GM21737 (cell line): ENCODE results near the gene CFAP299.
A peak's percentile ranks its signal among the peaks of the same experiment; 100 is the strongest.

Source experiments
- ATAC-seq: cut with Tn5 transposase; IDR thresholded peaks from one replicate; pipeline ENCODE4 v1.9.1; 2021; ENCODE audit warnings: mild to moderate bottlenecking, moderate library complexity; ENCODE audit not compliant: unreplicated experiment

CFAP299 gene

DNA sequence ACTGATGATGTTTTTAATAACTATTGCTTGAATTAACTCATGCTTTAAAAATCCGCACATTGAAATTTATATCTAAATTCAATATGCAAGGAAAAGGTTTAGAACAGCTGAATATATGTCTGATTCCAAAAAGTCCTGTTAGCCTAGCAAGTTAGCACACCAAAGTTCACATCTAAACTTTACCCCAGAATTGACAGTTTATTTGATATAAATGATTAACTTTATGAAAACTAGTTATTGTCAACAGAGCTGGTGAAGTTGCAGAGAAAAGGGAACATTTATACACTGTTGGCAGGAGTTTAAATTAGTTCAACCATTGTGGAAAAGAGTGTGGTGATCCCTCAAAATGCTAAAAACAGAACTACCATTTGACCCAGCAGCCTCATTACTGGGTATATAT lies 574.4 kb downstream of the CFAP299 start:
- no peak for ATAC-seq

DNA sequence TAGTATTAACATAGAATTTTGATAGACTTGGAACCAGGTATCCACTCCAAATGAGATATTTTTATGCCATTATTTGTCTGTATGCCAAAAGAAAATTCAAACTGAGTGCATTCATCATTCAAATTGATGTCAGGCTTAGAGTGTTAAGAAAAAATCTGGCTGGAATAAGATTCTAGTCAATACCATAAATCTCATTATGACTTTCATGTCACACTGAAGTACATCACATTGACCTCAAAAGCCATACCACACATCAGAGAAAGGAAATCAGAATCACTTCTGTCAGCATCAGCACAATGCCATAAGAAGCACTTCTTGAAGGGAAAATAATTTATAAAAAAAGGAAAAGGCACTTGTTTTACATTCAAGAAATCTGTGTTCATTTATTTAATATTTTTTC lies 575.9 kb downstream of the CFAP299 start:
- ATAC-seq: no peak

DNA sequence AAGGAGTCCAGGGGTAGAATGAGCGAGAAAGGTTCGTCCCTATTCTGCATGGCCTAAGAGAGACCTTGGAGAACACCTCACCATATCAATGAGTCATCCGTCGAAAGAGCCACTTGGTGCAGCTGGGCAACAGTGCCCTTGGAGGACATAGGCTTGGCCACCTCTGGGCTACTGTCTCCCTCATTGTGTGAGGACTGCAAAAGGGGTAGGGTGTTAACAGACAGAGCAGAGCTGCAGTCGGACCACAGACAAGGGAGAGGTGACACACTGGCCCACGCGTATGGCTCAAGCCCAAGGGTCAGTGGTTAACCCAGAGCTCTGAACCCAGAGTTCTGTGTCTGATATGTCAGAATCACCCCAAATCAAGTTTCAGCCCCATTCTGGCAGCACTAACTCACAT lies 576.8 kb downstream of the CFAP299 start:
- no peak for ATAC-seq

DNA sequence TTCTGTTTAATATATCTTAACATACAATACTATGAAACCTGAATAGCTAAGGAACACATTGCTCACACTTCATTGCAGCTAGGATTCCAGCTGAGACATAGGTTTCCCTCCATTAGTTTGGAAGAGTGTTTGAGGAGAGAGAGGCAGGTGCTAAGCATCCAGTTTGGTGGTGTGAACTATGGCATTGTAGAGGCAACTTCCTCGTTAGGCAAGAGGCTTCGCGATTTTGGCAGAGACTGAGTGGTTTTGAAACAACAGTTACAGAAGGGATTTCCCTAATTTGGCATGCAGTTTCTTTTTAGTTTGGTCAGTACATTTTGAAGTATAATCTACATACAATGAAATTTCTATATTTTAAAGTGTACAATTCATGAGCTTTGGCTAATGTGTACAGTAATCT lies 577.9 kb downstream of the CFAP299 start:
- peak; percentile 81 for ATAC-seq

DNA sequence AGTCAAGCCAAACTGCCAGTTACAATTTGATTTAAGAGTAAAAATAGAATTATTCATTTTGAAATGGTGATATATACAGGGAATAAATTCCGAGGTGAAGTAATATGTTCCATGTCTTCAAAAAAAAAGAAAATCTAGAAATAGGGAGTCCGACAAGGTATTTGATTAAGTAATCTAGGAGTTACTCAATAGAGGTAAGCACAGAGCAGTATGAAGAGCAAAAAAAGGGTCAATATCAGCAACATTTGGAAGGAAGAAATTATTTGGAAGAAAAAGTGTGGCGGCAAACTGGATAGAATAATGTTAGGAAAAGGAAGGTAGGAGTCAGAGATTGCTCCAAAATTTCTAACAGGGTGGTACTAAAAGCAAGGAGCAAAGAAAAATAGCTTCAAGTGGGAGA lies 581.2 kb downstream of the CFAP299 start:
- ATAC-seq: no peak

DNA sequence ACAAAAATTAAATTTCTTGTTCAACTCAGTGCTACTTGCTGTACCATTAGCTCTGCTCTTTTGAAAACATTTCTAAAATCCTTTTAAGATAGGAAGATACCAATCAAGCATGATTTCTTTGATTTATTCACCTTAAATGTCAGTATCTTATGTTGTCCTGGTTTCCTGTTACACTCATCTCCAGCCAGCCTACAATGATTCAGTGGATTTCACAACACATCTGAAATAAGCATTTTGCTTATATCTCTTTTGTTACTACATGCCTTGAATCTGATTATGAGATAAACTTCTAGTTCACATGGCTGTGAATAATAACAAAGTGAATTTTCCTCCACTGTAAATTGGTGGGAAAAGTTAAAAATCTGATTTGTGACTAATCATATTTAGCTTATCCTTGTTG lies 582.5 kb downstream of the CFAP299 start:
- no peak for ATAC-seq

DNA sequence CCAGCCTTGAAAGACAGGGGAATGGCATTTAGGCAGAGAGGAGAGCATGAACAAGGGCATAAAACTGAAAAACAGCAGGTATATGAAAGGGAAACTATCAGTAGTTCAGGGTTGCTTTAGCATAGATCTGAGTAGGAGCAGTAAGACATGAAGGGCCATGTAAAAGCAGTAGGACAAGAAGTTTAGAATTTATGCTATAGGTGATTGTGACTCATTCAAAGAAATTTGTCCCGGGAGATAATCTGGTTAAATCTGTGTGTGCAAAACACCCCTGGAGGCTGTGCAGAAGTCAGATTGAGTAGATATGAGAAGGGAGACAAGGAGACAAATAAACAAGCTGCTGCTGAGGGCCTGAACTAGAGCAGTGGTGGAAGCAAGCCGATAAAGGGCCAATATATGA lies 585.9 kb downstream of the CFAP299 start:
- ATAC-seq: no peak

DNA sequence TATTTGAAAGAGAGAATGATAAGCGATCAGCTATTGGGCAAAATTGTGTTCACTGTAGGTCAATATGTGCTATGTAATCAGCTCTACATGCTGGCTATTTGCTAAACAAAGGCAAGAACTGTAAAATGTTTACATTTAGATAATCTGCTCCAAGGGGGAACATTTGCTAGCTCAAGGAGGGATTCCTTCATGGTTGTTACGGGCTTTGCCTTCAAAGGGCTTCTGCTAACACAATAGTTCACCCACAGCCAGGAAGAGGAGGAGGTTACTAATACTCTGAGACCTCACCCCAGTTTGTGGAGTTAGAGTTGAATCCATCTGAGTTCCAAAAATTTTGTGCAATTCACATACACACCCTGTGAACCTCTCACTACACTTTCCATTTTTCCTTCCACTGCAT lies 587.4 kb downstream of the CFAP299 start:
- no peak for ATAC-seq

DNA sequence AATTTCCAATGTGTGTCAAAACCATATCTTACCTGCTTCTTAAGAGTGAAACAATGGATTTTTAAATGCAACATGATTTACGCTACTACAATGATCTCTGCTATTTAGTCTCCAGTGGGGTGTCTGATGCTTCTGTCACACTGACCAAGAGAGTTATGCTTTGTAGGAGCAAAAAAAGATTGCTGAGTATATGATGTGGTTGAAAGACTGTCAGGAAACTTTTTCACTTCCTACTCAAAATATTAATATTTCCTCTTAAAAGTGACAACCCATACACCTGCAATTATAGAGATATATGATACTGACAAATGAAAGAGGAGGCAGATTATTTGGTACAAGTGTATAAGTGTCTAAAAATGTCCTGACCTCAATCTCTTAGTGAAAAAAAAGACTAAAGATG lies 589.8 kb downstream of the CFAP299 start:
- ATAC-seq: no peak

DNA sequence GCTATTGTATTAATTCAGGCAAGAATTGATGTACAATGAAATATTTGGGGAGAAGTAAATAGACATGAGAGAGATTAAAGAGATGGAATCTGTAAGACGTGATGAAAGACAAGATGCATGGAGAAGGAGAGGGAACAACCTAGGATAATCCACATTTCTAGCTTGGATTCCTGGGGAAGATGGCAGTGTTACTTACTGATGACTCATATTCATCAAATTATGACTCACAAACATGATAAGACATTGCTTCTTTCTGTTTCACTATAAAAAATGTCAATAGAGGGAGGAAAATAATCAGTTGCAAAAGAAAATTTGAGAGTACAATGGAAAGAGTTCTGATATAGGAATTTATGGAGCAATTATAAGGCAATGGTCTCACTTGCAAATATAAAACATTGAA lies 590.9 kb downstream of the CFAP299 start:
- no peak for ATAC-seq

DNA sequence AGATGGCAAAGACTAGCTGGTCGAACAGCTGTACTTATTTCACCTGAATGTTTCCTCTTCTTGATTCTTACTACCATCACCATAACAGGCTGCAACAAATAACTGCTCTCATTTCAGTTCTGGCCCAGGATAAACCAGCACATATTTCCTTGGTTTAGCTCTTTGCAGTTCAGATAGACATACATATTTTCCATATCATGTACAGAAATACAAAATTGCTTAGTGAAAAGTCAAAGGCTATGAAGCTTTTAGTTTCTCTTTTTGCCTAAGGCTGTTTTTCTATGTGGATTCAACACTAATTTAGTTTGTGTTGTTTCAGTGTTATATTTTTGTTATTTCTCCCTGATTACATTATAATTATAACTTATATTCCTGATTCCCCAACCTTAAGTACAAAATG lies 591.4 kb downstream of the CFAP299 start:
- no peak for ATAC-seq

DNA sequence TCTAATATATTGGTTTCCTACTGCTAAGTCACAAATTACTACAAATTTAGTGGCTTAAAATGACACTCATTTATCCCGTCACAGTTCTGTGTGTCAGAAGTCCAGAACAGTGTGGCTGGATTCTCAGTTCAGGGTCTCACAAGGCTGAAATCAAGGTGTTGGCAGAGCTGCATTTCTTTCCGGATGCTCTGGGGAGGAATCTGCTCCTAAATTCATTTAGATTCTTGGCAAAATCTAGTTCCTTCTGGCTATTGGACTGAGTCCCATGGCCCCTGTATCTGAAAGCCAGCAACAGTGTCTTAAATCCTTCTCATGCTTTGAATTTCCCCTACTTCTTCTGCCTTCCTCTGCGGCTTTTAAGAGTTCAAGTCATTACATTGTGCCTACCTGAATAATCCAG lies 591.9 kb downstream of the CFAP299 start:
- no peak for ATAC-seq

DNA sequence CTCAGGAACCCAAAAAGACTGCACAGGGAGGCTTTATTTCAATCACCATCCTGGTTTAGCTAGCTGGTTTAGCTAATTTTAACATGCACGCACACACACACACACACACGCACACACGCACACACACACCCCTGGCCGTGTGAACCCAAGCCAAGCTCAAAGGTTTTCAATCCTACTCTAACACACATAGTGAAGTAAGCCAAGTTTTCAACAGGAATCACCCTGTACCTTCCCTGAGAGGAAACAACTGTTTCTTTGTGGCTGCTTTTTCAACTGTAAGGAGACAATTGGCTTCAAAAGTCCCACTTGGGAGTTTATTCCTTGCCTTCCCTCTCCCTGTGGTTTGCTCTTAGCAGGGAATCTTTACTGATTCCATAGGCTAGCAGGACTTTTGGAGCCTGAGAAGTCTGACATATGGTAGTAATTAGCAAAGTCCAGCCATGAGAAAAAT lies 596.1 kb downstream of the CFAP299 start:
- no peak for ATAC-seq

DNA sequence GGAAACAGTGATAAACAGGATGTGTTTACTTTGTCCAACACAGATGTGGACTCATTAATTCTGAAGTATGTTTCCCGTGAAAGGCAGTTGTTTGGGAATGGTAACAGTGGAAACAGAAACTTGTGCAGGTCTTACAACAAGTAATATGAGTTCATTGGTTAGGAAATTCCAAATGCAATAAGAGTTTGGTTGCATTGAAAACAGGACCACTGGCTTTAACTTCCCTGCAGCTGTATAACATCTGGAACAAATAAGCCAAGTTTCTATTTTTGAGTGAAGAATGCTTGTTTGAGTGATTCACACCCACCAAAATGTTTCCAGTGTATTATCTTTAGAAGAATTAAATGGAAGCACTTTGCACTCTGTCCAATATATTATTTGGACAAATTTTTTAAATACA lies 612.6 kb downstream of the CFAP299 start:
- no peak for ATAC-seq

DNA sequence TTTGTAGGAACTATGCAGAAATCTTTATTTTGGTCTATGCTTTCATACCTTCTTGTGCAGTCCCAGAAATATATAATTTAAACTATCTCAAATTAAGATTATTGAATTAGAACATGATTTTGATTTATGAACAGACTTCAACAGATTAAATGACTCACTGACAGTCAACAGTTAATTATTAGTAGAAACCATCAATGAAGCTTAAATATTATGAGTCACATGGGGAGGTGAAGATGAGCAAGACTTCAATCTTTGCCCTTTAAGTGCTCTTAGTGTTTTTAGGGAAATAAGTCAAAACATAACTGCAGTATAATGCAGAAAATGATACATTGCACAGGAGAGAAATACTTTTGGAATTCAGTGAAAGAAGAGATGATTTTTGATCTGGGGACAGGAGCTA lies 613.5 kb downstream of the CFAP299 start:
- no peak for ATAC-seq

DNA sequence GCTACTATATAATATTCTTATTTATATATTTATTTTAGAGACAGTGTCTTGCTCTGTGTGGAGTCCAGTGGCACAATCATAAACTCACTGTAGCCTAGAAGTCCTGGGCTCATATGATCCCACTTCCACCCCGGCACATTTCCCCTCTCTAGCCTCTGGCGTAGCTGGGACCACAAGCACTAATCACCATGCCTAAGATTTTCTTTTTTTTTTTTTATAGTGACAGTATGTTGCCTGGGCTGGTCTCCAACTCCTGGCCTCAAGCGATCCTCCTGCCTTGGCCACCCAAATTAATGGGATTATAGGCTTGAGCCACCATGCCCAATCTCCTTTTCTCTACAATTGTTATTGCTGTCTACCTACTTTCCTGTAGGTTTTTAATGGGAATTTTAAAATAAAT lies 620.9 kb downstream of the CFAP299 start:
- no peak for ATAC-seq

DNA sequence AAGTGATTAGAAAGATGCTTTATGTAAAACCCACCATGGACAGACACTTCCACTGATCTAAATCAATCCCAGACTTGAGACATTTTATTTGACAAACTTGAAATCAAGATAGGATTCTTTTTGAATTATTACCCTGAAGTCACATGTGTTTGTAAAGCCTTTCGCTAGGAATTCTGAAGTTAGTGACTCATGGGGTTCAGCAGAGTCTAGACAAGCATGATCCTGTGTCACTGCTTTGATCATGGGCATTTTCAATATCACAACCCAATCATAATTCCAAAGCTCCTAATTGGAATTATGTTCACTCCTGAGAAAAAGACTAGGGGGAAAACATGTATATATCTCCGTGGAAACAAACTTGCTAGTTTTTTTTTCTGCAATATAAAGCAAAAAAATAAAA lies 627.5 kb downstream of the CFAP299 start:
- no peak for ATAC-seq

DNA sequence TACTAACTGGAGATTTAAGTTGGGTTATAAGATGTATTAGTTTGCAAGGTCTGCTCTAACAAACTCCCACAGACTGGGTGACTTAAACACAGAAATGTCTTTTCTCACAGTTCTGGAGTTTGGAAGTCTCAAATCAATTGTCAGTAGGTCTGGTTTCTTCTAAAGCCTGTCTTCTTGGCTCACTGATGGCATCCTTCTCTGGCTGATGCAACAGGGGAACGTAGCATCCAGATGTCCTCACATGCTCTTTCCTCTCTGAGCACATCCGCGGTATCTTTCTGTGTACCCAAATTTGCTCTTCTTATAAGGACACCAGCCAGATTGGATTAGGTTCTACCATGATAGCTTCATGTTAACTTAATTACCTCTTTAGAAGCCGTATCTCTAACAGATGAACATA lies 631.8 kb downstream of the CFAP299 start:
- ATAC-seq: no peak

DNA sequence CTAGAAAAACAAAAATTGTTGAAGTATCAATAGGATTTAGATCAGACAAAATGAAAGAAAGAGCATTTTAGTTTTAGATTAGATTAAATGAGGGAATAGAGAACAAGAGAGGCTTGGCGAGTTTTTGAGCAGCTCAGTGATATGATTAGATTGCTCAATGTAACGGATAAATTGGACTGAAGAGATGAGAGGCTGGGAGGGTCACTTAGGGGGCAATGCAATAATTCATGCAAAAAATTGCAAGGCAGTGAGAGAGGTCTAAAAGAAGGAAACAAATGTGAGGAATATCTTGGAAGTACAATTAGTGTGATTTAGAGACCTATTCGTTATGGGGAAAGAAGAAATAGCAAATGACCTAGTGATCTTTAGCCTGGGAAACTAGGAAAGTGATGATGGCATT lies 644.7 kb downstream of the CFAP299 start:
- no peak for ATAC-seq

DNA sequence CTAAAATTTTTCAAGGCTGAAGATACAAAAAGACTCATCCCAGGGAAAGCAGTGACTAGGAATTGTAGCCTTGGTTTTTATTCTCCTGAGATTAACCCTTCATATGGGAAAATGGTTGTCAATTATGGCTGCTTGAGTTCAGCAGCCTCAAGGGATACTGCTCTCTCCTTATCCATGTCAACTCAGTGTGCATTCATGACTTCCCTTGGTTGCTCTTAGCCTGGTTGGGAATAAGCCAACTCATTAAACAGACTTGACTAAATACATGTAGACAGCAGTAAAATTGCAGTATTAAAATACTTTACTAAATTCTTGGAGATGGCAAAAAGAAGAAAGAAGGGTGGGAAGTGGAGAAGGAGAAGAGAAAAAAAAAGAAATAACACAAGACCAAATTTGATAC lies 650.5 kb downstream of the CFAP299 start:
- ATAC-seq: no peak

DNA sequence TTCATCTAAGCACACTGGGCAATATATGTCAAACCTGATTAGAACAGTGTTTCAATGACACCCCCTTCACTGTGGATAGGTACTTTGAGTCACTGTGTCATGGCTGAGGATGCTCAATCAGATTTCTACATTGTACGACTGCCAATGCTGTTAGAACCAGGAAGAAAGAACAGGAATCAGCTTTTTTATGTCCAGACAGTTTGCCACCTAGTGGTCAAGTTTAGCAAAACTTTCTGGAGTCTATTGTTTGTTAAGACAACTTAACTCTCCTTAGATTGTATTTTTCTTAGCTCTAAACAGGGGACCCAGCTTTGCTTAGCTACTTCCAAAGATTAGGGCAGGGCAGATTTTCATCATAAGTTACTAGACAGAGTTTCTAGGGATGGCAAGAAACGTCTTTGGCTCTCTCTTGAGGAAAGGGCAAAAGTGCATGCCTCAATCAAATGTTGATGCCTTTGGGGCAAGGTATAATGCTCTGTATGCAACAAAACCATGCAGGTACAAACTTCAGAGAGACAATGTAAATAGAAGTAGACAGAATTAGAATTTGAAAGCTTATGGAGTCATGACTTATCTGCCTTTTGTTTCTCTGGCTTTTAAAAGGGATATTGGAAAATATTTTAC lies 654.5 kb downstream of the CFAP299 start:
- peak; percentile 57 for ATAC-seq

DNA sequence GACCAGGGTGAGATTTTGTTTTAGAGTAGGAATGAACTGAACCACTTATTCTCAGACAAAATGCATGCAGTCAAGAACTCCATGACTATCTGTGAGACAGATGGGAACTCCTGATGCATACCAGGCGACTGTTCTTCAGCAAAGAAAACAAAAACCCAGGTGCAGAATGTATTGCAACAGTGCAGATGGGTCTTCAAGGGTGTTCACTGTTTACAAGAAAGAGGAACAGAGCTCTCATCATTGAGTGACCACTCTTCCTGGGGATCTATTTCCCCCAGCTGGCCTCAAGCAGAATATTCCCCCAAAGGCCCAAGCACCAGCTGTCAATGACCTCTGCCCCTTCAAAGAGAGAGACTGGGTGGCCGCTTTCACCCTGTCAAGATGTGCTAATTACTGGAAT lies 655.3 kb downstream of the CFAP299 start:
- no peak for ATAC-seq

DNA sequence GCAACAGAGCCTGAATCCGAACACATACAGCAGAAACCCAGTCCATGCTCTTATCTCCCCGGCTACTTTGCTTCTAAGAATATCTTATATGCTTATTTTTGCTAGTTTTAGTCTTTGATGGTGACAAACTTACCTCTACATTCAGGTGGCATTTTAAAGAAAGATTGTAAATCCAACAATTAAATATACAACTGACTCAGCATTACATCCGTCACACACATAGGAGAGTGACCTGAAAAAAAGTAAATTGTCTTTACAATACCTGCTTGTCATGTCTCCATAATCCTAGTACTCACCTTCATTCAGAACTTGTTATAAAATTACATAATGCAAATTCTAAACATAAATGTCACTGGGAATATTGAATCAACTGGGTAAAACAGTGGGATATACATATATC lies 664.4 kb downstream of the CFAP299 start:
- ATAC-seq: no peak
